Heart left ventricle (tissue), 13 donors: ENCODE data around the gene IGF2R.

Experiments
- POLR2A ChIP-seq, 2 donors: fragments of 450-650 bp; IDR thresholded peaks; one replicate each; pipeline ENCODE4 v1.6.1; 2017; ENCODE audit warnings: antibody characterized with exemption in 2 of 2, mild to moderate bottlenecking in 2 of 2, moderate library complexity in 2 of 2
- TF ChIP-seq, protein P1 (sequence below), 12 donors: fragments of 200-600 bp; sonication (generic) in 4 of 12; IDR thresholded peaks; one replicate each; pipeline versions ENCODE4 v1.5.0 to v1.8.0; 2018 to 2022; ENCODE audit warnings: antibody characterized with exemption in 12 of 12, mild to moderate bottlenecking in 5 of 12
- donor health status: ischemic (EF 13 %, LVEDD 7.1; RV severe dilation, severe dysfunction).
- donor health status: DM: no; HTN: yes; CAD: no.
- donor health status: DM: no; HTN: no; CAD: no.
- donor health status: ischemic (EF 25% LVEDD 6.9; RV normal size, moderate dysfunction).
- donor health status: ischemic (EF 25% LVEDD 5.7; RV mildly dilated, moderate dysfunction).
- donor health status: ischemic (EF 35%, LVEDD 5.7; RV mildly dilated, moderate dysfunction).
- donor health status: nonischemic (EF 11% LVEDD 7.7; RV severe dilation, severe dysfunction).
- donor health status: DM: yes; HTN: yes; CAD: no.
- donor health status: PGD.
- donor health status: ischemic (EF 29% LVEDD 5.4; RV normal size, mild dysfunction).
- donor health status: nonischemic (EF 23%, LVEDD 6.1; RV moderate dilation, normal function).

DNA sequence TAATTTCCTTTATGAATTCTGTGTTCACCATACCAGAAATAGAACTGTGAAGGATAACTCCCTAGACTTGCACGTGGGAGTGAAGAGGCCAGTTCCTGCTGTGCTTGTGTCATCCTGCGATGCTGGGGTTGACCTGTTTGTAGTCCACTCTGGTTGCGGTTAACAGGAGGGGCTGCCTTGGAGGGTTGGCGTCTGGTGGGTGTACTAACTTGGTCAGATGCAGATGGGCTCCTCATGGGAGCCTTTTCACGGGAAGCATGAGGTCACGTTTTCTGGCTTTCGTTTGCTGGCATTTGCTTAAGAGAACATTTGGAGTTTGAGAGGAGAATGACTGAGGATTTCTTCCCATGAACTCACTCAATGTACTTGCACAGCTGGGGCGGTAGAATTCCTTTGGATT, 41.2 kb downstream of the IGF2R start:
- TF ChIP-seq, protein P1, sequence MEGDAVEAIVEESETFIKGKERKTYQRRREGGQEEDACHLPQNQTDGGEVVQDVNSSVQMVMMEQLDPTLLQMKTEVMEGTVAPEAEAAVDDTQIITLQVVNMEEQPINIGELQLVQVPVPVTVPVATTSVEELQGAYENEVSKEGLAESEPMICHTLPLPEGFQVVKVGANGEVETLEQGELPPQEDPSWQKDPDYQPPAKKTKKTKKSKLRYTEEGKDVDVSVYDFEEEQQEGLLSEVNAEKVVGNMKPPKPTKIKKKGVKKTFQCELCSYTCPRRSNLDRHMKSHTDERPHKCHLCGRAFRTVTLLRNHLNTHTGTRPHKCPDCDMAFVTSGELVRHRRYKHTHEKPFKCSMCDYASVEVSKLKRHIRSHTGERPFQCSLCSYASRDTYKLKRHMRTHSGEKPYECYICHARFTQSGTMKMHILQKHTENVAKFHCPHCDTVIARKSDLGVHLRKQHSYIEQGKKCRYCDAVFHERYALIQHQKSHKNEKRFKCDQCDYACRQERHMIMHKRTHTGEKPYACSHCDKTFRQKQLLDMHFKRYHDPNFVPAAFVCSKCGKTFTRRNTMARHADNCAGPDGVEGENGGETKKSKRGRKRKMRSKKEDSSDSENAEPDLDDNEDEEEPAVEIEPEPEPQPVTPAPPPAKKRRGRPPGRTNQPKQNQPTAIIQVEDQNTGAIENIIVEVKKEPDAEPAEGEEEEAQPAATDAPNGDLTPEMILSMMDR (IDR thresholded peaks at IDR 0.05) = no peak
- no peak for TF ChIP-seq POLR2A (IDR thresholded peaks at IDR 0.05)
